ENCODE data around the gene SCFD1.
"Not testable (repeated sequence)": the region's sequence is repeated elsewhere in the genome, so short reads cannot be mapped to it uniquely, and the experiment has no call there.

SCFD1 gene

GRCh38 chr14:30621940-30622830, at the start of gene SCFD1:
Gene SCFD1, plus strand, starts transcription at chr14:30622319. Its CDS starts 20 bp downstream, at chr14:30622339.
- peak; percentile 93 for DNase-seq

- no peak for DNase-seq
Measured at GRCh38 chr14:30572771-30573170, 49.3 kb upstream of the SCFD1 start.

- DNase-seq = no peak
Measured at GRCh38 chr14:30573226-30573814, 48.8 kb upstream of the SCFD1 start.

- no peak for DNase-seq
Measured at GRCh38 chr14:30573966-30574365, 48.2 kb upstream of the SCFD1 start.

GRCh38 chr14:30574777-30575176, 47.3 kb upstream of the SCFD1 start:
- DNase-seq = not testable (repeated sequence)

GRCh38 chr14:30576333-30576732, 45.8 kb upstream of the SCFD1 start:
- DNase-seq = not testable (repeated sequence)

- no peak for DNase-seq
Measured at GRCh38 chr14:30580616-30581282, 41.4 kb upstream of the SCFD1 start.

GRCh38 chr14:30581283-30581625, 40.9 kb upstream of the SCFD1 start:
- DNase-seq = no peak

- DNase-seq = no peak
Measured at GRCh38 chr14:30582376-30582775, 39.7 kb upstream of the SCFD1 start.

- DNase-seq = no peak
Measured at GRCh38 chr14:30584058-30584630, 38.0 kb upstream of the SCFD1 start.

- no peak for DNase-seq
Measured at GRCh38 chr14:30585204-30585603, 36.9 kb upstream of the SCFD1 start.

- DNase-seq = no peak
Measured at GRCh38 chr14:30587141-30587540, 35.0 kb upstream of the SCFD1 start.

- DNase-seq = no peak
Measured at GRCh38 chr14:30588873-30589272, 33.2 kb upstream of the SCFD1 start.

- no peak for DNase-seq
Measured at GRCh38 chr14:30596935-30597334, 25.2 kb upstream of the SCFD1 start.

GRCh38 chr14:30597504-30597903, 24.6 kb upstream of the SCFD1 start:
- no peak for DNase-seq

GRCh38 chr14:30600922-30601918, 20.9 kb upstream of the SCFD1 start:
- no peak for DNase-seq

GRCh38 chr14:30603402-30603801, 18.7 kb upstream of the SCFD1 start:
- no peak for DNase-seq

- not testable (repeated sequence) for DNase-seq
Measured at GRCh38 chr14:30604696-30605095, 17.4 kb upstream of the SCFD1 start.

- DNase-seq = no peak
Measured at GRCh38 chr14:30607156-30607780, 14.9 kb upstream of the SCFD1 start.

- DNase-seq = no peak
Measured at GRCh38 chr14:30608533-30609006, 13.5 kb upstream of the SCFD1 start.

- no peak for DNase-seq
Measured at GRCh38 chr14:30610787-30611343, 11.3 kb upstream of the SCFD1 start.

All from stimulated activated CD4-positive, alpha-beta T cell treated with anti-CD3 and anti-CD28 coated beads, Interleukin-1b, Interleukin-23, amount 100 ng/mL, for 48 hours (primary cell).